ENCODE data around the gene EXOC7. TPM values are rescaled to one million over a fixed set of nuclear protein-coding genes. Genes with fewer than 3 reads are reported as not detected.

Gene EXOC7
- polyA plus RNA-seq, 1 donor (not counting 4 experiments of a cell fraction or from before 2014, with no cell fraction given): 60.6 TPM

DNA sequence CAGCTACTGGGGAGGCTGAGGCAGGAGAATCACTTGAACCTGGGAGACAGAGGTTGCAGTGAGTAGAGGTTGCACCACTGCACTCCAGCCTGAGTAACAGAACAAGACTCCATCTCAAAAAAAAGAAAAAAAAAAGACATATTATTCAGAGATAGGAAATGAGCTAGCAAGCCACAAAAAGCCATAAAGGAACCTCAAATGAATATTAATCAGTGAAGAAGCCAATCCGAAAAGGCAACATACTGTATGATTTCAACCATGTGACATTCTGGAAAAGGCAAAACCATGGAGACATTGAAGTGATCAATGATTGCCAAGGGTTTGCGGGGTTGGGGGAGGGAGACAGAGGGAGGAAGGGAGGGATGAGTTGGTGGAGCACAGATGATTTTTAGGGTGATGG lies 8.4 kb upstream of the EXOC7 start:
- H4K20me1 ChIP-seq (ENCODE audit: control insufficient read depth, extremely low read depth, insufficient read depth, low read length): no peaks in the 10 kb centered on the region
- H3K27ac ChIP-seq (ENCODE audit: control insufficient read depth, insufficient read depth, low read length): no peak overlapping the region
- FAIRE-seq (no peak), DNase-seq (ENCODE audit: low read depth, low spot score) (no peak)
- no peaks in the 10 kb centered on the region for H3K9me1 ChIP-seq (ENCODE audit: control insufficient read depth, extremely low read depth, insufficient read depth, low read length)
- H3K4me2 ChIP-seq (ENCODE audit: control insufficient read depth, extremely low read depth, insufficient read depth, low read depth, low read length): no peak overlapping the region
- H3K9me3 ChIP-seq (ENCODE audit: control insufficient read depth, low read depth, low read length): no peaks in the 10 kb centered on the region
- no peaks in the 10 kb centered on the region for H3K4me1 ChIP-seq (ENCODE audit: control insufficient read depth, extremely low read depth, insufficient read depth, low read length)
- no peaks in the 10 kb centered on the region for H3K79me2 ChIP-seq (ENCODE audit: control insufficient read depth, insufficient read depth, low read length)
- no peak overlapping the region for H2AFZ ChIP-seq (ENCODE audit: control insufficient read depth, low read length)
- TF ChIP-seq EZH2 (IDR thresholded peaks at IDR 0.05; ENCODE audit: low read length): no peak
- TF ChIP-seq, protein P1, sequence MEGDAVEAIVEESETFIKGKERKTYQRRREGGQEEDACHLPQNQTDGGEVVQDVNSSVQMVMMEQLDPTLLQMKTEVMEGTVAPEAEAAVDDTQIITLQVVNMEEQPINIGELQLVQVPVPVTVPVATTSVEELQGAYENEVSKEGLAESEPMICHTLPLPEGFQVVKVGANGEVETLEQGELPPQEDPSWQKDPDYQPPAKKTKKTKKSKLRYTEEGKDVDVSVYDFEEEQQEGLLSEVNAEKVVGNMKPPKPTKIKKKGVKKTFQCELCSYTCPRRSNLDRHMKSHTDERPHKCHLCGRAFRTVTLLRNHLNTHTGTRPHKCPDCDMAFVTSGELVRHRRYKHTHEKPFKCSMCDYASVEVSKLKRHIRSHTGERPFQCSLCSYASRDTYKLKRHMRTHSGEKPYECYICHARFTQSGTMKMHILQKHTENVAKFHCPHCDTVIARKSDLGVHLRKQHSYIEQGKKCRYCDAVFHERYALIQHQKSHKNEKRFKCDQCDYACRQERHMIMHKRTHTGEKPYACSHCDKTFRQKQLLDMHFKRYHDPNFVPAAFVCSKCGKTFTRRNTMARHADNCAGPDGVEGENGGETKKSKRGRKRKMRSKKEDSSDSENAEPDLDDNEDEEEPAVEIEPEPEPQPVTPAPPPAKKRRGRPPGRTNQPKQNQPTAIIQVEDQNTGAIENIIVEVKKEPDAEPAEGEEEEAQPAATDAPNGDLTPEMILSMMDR (optimal IDR thresholded peaks at IDR 0.05 in 1 of 3, IDR thresholded peaks at IDR 0.05 in 1 of 3, conservative IDR thresholded peaks at IDR 0.05 in 1 of 3; ENCODE audit: extremely low read depth in 1 of 3, insufficient read depth in 2 of 3, low read length in 3 of 3): no peak
- H3K36me3 ChIP-seq (ENCODE audit: control insufficient read depth in 2 of 2, extremely low read depth in 1 of 2, insufficient read depth in 2 of 2, low read length in 2 of 2): no peaks in the 10 kb centered on the region
- dilution Hi-C loops (cut with MboI; ENCODE audit: extremely low pct_ligation_motif_present, low sequenced_read_pairs): no loop called here
- H3K9ac ChIP-seq (ENCODE audit: control insufficient read depth, extremely low read depth, insufficient read depth, low read length): no peak overlapping the region
- H3K27me3 ChIP-seq (ENCODE audit: control insufficient read depth, extremely low read depth, insufficient read depth, low read length): no peaks in the 10 kb centered on the region
- H3K4me3 ChIP-seq (ENCODE audit: control insufficient read depth in 2 of 3, extremely low read depth in 1 of 3, insufficient read depth in 2 of 3, low read depth in 1 of 3, low read length in 3 of 3): no peak overlapping the region

DNA sequence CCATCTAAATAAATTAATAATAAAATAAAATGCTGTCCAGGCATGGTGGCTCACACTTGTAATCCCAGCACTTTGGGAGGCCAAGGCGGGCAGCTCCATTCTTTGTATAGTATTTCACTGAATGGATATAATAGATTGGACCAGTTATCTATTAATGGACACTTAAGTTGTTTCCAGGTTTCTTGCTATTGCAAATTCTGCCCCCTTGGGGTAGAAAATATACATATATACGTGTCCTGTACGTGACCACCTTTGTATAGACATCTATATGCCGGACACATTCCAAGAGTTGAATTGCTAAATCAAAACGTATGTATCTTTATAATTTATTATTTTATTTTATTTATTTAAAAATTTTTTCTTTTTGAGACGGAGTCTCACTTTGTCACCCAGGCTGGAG lies 3.9 kb upstream of the EXOC7 start:
- H3K36me3 ChIP-seq (ENCODE audit: control insufficient read depth in 2 of 2, extremely low read depth in 1 of 2, insufficient read depth in 2 of 2, low read length in 2 of 2): no peaks in the 10 kb centered on the region
- no peak overlapping the region for H3K9ac ChIP-seq (ENCODE audit: control insufficient read depth, extremely low read depth, insufficient read depth, low read length)
- DNase-seq (ENCODE audit: low read depth, low spot score) (no peak), FAIRE-seq (no peak)
- no peaks in the 10 kb centered on the region for H3K9me3 ChIP-seq (ENCODE audit: control insufficient read depth, low read depth, low read length)
- no peaks in the 10 kb centered on the region for H3K27me3 ChIP-seq (ENCODE audit: control insufficient read depth, extremely low read depth, insufficient read depth, low read length)
- H3K27ac ChIP-seq (ENCODE audit: control insufficient read depth, insufficient read depth, low read length): no peak overlapping the region
- H4K20me1 ChIP-seq (ENCODE audit: control insufficient read depth, extremely low read depth, insufficient read depth, low read length): no peaks in the 10 kb centered on the region
- H3K4me3 ChIP-seq (ENCODE audit: control insufficient read depth in 2 of 3, extremely low read depth in 1 of 3, insufficient read depth in 2 of 3, low read depth in 1 of 3, low read length in 3 of 3): no peak overlapping the region
- H3K9me1 ChIP-seq (ENCODE audit: control insufficient read depth, extremely low read depth, insufficient read depth, low read length): no peaks in the 10 kb centered on the region
- H2AFZ ChIP-seq (ENCODE audit: control insufficient read depth, low read length): no peak overlapping the region
- dilution Hi-C loops (cut with MboI; ENCODE audit: extremely low pct_ligation_motif_present, low sequenced_read_pairs): no loop called here
- no peak overlapping the region for H3K4me2 ChIP-seq (ENCODE audit: control insufficient read depth, extremely low read depth, insufficient read depth, low read depth, low read length)
- peaks cover 8% of the 10 kb centered on the region for H3K79me2 ChIP-seq (ENCODE audit: control insufficient read depth, insufficient read depth, low read length)
- H3K4me1 ChIP-seq (ENCODE audit: control insufficient read depth, extremely low read depth, insufficient read depth, low read length): peaks cover 5% of the 10 kb centered on the region
- TF ChIP-seq, protein P1 (optimal IDR thresholded peaks at IDR 0.05 in 1 of 3, IDR thresholded peaks at IDR 0.05 in 1 of 3, conservative IDR thresholded peaks at IDR 0.05 in 1 of 3; ENCODE audit: extremely low read depth in 1 of 3, insufficient read depth in 2 of 3, low read length in 3 of 3): no peak

All from keratinocyte (primary cell).